Stimulated activated CD8-positive, alpha-beta memory T cell treated with anti-CD3 and anti-CD28 coated beads, Interleukin-15, amount 100 ng/mL, for 4 hours (primary cell): ENCODE results near the gene TNFSF13.
A peak's percentile ranks its signal among the peaks of the same experiment; 100 is the strongest.

ENCODE experiments used
- DNase-seq, 2 donors: peaks; one replicate each; pipeline ENCODE4 v3.0.0-alpha.2; 2020; ENCODE audit warnings: low read depth in 2 of 2

The TNFSF13 gene

GRCh38 chr17:7558544-7559319, at the start of gene TNFSF13:
TNFSF13 (plus strand) TSS chr17:7558750; CDS start chr17:7559040, 290 bp downstream.
- DNase-seq: no peak

GRCh38 chr17:7508846-7509245, 49.7 kb upstream of the TNFSF13 start:
- DNase-seq: no peak

- DNase-seq: no peak
Measured at GRCh38 chr17:7509937-7510336, 48.6 kb upstream of the TNFSF13 start.

- no peak for DNase-seq
Measured at GRCh38 chr17:7511108-7511507, 47.4 kb upstream of the TNFSF13 start.

- no peak for DNase-seq
Measured at GRCh38 chr17:7512105-7512504, 46.4 kb upstream of the TNFSF13 start.

GRCh38 chr17:7512824-7513540, 45.6 kb upstream of the TNFSF13 start:
- DNase-seq: no peak

- DNase-seq: no peak
Measured at GRCh38 chr17:7513850-7514419, 44.6 kb upstream of the TNFSF13 start.

GRCh38 chr17:7515911-7516610, 42.5 kb upstream of the TNFSF13 start:
- DNase-seq: no peak

- peak in 1 of 2 donors; percentile 15 for DNase-seq
Measured at GRCh38 chr17:7523033-7523432, 35.5 kb upstream of the TNFSF13 start.

- no peak for DNase-seq
Measured at GRCh38 chr17:7528842-7529241, 29.7 kb upstream of the TNFSF13 start.

GRCh38 chr17:7530023-7530900, 28.3 kb upstream of the TNFSF13 start:
- DNase-seq: no peak

GRCh38 chr17:7538050-7538449, 20.5 kb upstream of the TNFSF13 start:
- no peak for DNase-seq

GRCh38 chr17:7538891-7539545, 19.5 kb upstream of the TNFSF13 start:
- no peak for DNase-seq

- DNase-seq: no peak
Measured at GRCh38 chr17:7541074-7541621, 17.4 kb upstream of the TNFSF13 start.

- no peak for DNase-seq
Measured at GRCh38 chr17:7544911-7545310, 13.6 kb upstream of the TNFSF13 start.

GRCh38 chr17:7548585-7549400, 9.8 kb upstream of the TNFSF13 start, which contains the start of gene TNFSF12:
TNFSF12 (plus strand) TSS chr17:7549058; CDS start chr17:7549154, 96 bp downstream.
- peak in 1 of 2 donors; percentile 31 for DNase-seq

- no peak for DNase-seq
Measured at GRCh38 chr17:7549401-7550055, 9.0 kb upstream of the TNFSF13 start.

GRCh38 chr17:7550344-7550743, 8.2 kb upstream of the TNFSF13 start:
- no peak for DNase-seq

GRCh38 chr17:7551396-7551795, 7.2 kb upstream of the TNFSF13 start:
- no peak for DNase-seq
